Measurements from ENCODE around the gene GPSM1. TPM values are rescaled to one million over a fixed set of nuclear protein-coding genes. Genes with fewer than 3 reads are reported as not detected.

GPSM1 gene
- total RNA-seq, 4 donors from 2014 or later = 10.0 to 14.9 (median 13.0) TPM

DNA sequence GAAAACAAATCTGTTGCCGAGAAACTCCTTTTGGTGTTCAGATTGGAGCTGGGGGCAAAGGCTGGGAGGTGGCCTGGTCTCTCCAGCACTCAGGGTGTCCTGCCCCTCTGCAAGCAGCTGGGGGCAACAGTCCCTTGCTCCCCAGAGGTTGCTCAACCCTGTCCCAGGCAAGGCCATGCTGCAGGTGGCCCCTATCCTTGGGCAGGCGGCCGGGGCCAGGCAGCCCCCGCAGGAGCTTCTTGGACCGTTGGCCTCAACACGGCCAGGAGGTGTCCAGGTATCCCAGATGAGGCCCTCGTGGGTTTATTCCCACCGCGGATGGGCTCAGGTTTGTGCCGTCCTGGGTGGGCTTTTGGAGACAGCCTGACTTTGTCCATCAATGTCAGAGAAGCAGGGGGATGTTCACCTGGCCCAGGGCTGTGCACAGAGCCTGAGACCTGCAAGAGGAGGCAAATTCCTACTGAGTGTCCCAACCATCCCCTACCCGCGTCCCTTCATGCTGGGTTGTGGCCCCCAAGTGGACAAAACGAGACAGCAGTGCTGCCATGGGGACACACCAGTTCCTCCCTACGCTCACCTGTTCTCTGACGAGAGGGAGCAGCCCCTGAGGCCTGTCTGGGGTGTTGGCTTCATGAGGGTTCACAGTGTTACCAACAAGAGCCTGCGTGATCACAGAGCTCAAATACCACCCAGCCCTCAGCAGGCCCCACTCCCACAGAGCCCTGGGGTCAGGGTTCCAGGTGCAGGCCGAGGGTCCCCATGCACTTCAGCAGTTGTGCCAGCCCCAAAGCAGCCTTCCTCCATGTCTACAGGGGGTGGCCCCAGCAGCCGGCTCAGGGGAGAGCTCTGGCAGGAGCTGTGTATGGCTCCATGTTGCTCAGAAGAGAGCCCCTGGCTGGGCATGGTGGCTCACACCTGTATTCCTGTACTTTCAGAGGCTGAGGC, 14.0 kb upstream of the GPSM1 start:
- Histone ChIP-seq H3K4me1 (no peaks in the 10 kb centered on the region), H3K27me3 (peaks cover 42% of the 10 kb centered on the region), H3K27ac (no peak overlapping the region), H3K4me3 (no peak overlapping the region), H3K9me3 (peaks cover 0 to 8% (median 0%) of the 10 kb centered on the region in 3 donors), H3K36me3 (no peaks in the 10 kb centered on the region)
- ATAC-seq = no peak
- TF ChIP-seq POLR2A (IDR thresholded peaks at IDR 0.05) (no peak), POLR2AphosphoS5 (IDR thresholded peaks at IDR 0.05) (no peak), EP300 (IDR thresholded peaks at IDR 0.05) (no peak)
- TF ChIP-seq, protein P1, sequence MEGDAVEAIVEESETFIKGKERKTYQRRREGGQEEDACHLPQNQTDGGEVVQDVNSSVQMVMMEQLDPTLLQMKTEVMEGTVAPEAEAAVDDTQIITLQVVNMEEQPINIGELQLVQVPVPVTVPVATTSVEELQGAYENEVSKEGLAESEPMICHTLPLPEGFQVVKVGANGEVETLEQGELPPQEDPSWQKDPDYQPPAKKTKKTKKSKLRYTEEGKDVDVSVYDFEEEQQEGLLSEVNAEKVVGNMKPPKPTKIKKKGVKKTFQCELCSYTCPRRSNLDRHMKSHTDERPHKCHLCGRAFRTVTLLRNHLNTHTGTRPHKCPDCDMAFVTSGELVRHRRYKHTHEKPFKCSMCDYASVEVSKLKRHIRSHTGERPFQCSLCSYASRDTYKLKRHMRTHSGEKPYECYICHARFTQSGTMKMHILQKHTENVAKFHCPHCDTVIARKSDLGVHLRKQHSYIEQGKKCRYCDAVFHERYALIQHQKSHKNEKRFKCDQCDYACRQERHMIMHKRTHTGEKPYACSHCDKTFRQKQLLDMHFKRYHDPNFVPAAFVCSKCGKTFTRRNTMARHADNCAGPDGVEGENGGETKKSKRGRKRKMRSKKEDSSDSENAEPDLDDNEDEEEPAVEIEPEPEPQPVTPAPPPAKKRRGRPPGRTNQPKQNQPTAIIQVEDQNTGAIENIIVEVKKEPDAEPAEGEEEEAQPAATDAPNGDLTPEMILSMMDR (IDR thresholded peaks at IDR 0.05) = no peak
- WGBS, 2 donors (ENCODE audit: low coverage in 1 of 2) = 60 to 90% methylated on average over 1 to 2 of the region's 18 CpGs

DNA sequence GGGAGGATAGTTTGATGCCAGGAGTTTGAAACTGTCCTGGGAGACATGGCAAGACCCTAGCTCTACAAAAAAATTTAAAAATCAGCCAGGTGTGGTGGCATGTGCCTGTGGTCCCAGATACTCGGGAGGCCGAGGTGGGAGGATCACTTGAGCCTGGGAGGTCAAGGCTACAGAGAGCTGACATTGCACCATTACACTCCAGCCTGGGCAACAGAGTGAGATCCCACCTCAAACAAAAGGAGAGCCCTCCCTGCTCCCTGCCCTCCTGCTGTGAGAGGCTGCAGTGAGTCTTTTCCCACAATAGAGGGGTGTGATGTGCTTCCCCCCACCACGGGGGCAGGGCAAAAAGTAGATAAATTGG, 13.3 kb upstream of the GPSM1 start:
- Histone ChIP-seq H3K9me3 (peaks cover 0 to 8% (median 0%) of the 10 kb centered on the region in 3 donors), H3K36me3 (no peaks in the 10 kb centered on the region), H3K4me1 (no peaks in the 10 kb centered on the region), H3K27me3 (peaks cover 35% of the 10 kb centered on the region), H3K4me3 (no peak overlapping the region), H3K27ac (no peak overlapping the region)
- no peak for TF ChIP-seq POLR2A (IDR thresholded peaks at IDR 0.05)
- TF ChIP-seq POLR2AphosphoS5 (IDR thresholded peaks at IDR 0.05) = no peak
- TF ChIP-seq, protein P1 (IDR thresholded peaks at IDR 0.05) = no peak
- no peak for TF ChIP-seq EP300 (IDR thresholded peaks at IDR 0.05)
- ATAC-seq = no peak
- 50 to 100% methylated on average over 1 of the region's 3 CpGs for WGBS, 2 donors (ENCODE audit: low coverage in 1 of 2)

DNA sequence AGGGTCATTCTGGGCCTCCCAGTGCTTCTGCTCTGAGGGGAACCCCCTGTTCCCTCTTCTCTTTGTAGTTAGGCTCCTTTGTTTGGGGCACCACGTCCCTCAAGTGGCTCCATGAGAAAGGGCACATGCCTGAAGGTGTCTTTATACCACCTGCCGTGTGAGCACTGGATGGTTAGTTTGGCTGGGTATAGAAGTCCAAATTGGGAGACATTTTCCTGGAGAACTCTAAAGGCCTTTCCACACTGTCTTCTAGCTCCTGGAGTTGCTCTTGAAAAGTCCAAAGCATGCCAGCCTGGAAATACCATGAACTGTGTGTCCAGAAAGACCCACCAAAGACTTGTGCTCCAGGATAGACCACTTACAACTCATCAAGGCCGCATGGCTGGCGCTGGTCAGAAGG, 12.4 kb upstream of the GPSM1 start:
- H3K27ac ChIP-seq = no peak overlapping the region
- WGBS, 2 donors (ENCODE audit: low coverage in 1 of 2) = 76 to 90% methylated on average over 2 of the region's 4 CpGs
- H3K27me3 ChIP-seq = peaks cover 26% of the 10 kb centered on the region
- no peaks in the 10 kb centered on the region for H3K36me3 ChIP-seq
- ATAC-seq = no peak
- TF ChIP-seq POLR2AphosphoS5 (IDR thresholded peaks at IDR 0.05) = no peak
- TF ChIP-seq EP300 (IDR thresholded peaks at IDR 0.05) = no peak
- TF ChIP-seq, protein P1 (IDR thresholded peaks at IDR 0.05) = no peak
- TF ChIP-seq POLR2A (IDR thresholded peaks at IDR 0.05) = no peak
- H3K9me3 ChIP-seq = peaks cover 0 to 8% (median 0%) of the 10 kb centered on the region in 3 donors
- H3K4me1 ChIP-seq = no peaks in the 10 kb centered on the region
- H3K4me3 ChIP-seq = no peak overlapping the region

DNA sequence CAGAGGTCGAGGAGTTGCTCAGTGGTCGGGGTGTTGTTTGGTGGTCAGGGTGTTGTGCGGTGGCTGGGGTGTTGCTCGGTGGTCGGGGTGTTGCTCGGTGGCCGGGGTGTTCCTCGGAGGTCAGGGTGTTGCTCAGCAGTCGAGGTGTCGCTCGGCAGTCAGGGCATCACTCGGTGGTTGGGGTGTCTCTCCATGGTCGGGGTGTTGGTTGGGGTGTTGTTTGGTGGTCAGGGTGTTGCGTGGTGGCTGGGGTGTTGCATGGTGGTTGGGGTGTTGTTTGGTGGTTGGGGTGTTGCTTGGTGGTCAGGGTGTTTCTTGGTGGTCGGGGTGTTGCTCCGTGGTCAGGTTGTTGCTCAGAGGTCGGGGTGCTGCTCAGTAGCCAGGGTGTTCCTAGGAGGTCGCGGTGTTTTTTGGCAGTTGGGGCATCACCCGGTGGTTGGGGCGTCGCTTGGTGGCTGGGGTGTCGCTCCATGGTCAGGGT, 11.0 kb upstream of the GPSM1 start:
- ATAC-seq = no peak
- Histone ChIP-seq H3K27ac (no peak overlapping the region), H3K9me3 (peaks cover 0 to 8% (median 0%) of the 10 kb centered on the region in 3 donors), H3K27me3 (peaks cover 12% of the 10 kb centered on the region), H3K4me1 (no peaks in the 10 kb centered on the region), H3K4me3 (no peak overlapping the region), H3K36me3 (no peaks in the 10 kb centered on the region)
- TF ChIP-seq POLR2A (IDR thresholded peaks at IDR 0.05) = no peak
- TF ChIP-seq, protein P1 (IDR thresholded peaks at IDR 0.05) = no peak
- no peak for TF ChIP-seq POLR2AphosphoS5 (IDR thresholded peaks at IDR 0.05)
- TF ChIP-seq EP300 (IDR thresholded peaks at IDR 0.05) = no peak
- 88% methylated on average over 3 of the region's 23 CpGs; no CpG with 5 or more reads in 1 of the 2 donors for WGBS, 2 donors (ENCODE audit: low coverage in 1 of 2)
